Panc1 (cell line): Measurements from ENCODE around the gene PIK3AP1.

Experiments used
- CTCF ChIP-seq: fragments of 450-650 bp; IDR thresholded peaks from 2 replicates; pipeline ENCODE4 v1.5.1; 2017; ENCODE audit warnings: mild to moderate bottlenecking
- POLR2AphosphoS5 ChIP-seq: IDR thresholded peaks from 2 replicates; pipeline ENCODE4 v1.6.1; 2012; ENCODE audit warnings: mild to moderate bottlenecking, low read depth, low read length, moderate library complexity

GRCh38 chr10:96714746-96715255 is 5.5 kb downstream of the PIK3AP1 start:
- TF ChIP-seq CTCF (no peak), POLR2AphosphoS5 (no peak)
